Right lobe of liver (tissue), 4 donors: ENCODE results near the gene CCNA1.

ENCODE experiments used
- CTCF ChIP-seq, 4 donors: fragments of 200-600 bp in 3 of 4; fragments of 450-650 bp in 1 of 4; IDR thresholded peaks; one replicate each; pipeline versions ENCODE4 v1.5.1 to v1.8.0; 2016 to 2022; ENCODE audit warnings: antibody characterized with exemption in 4 of 4, mild to moderate bottlenecking in 2 of 4
- POLR2A ChIP-seq: fragments of 450-650 bp; IDR thresholded peaks from one replicate; pipeline ENCODE4 v1.6.1; 2017; ENCODE audit warnings: antibody characterized with exemption, mild to moderate bottlenecking
- donor health status: DM: no; HTN: no; CAD: no.
- donor health status: DM: no; HTN: no; CAD: no.
- donor health status: DM: no; HTN: yes; CAD: no.

GRCh38 chr13:36454121-36454520 lies 21.8 kb downstream of the CCNA1 start:
- TF ChIP-seq POLR2A (no peak), CTCF (IDR thresholded peaks at IDR 0.05) (no peak)
